Measurements from ENCODE around the gene TRIM24.
A peak's percentile ranks its signal among the peaks of the same experiment; 100 is the strongest.
"Not testable (repeated sequence)": the region's sequence is repeated elsewhere in the genome, so short reads cannot be mapped to it uniquely, and the experiment has no call there.

TRIM24 gene

GRCh38 chr7:138460176-138460648, at the start of gene TRIM24:
TRIM24 (plus strand) TSS chr7:138460259; CDS start chr7:138460549, 290 bp downstream.
- DNase-seq = peak in 1 of 2 donors; percentile 97

DNA sequence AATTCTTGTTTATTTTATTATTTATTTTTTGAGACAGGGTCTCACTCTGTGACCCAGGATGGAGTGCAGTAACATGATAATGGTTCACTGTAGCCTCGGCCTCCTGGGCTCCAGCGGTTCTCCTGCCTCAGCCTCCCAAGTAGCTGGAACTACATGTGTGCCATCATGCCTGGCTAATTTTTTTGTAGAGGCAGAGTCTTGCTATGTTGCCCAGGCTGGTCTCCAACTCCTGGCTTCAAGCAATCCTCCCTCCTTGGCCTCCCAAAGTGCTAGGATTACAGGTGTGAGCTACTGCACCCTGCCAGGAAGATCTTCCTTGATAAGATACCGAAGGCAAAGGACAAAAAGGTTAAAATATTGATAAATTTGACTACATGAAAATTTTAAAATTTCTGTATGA, 48.0 kb upstream of the TRIM24 start:
- DNase-seq = not testable (repeated sequence)

DNA sequence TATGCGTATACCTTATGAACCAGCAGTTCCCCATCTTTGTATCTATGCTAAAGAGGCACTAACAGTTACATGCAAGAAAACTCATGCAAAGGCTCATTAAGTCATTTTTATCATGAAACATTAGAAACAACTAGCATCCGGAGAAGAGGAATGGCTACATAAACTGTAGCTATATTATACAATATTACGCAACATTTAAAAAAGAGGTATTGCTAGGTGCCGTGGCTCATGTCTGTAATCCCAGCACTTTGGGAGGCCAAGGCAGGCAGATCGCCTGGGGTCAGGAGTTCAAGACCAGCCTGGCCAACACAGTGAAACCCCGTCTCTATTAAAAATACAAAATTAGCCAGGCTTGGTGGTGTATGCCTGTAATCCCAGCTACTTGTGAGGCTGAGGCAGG, 47.1 kb upstream of the TRIM24 start:
- DNase-seq = not testable (repeated sequence)

- DNase-seq = no peak
These were observed 42.9 kb upstream of the TRIM24 start for GRCh38 chr7:138417078-138417700.

DNA sequence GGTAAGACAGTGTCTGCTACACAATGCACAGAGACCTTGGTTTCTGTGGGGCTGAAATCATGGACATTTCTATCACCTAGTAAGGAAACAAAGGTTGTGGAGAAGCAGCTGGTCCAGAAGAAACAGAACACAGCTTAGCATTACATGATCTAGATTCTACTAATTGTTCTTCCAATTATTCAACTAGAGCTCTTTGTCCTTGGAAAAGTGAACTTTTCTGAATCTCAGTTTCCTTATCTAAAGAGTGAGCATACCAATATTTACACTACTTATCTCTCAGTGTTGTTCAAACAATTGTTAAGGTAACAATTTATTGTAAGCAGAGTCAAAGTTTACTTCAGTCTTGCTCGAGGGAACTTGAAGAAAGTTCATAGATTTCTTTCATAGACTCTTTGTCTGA, 42.3 kb upstream of the TRIM24 start:
- DNase-seq = no peak

GRCh38 chr7:138418403-138418802, 41.7 kb upstream of the TRIM24 start:
- DNase-seq = not testable (repeated sequence)

DNA sequence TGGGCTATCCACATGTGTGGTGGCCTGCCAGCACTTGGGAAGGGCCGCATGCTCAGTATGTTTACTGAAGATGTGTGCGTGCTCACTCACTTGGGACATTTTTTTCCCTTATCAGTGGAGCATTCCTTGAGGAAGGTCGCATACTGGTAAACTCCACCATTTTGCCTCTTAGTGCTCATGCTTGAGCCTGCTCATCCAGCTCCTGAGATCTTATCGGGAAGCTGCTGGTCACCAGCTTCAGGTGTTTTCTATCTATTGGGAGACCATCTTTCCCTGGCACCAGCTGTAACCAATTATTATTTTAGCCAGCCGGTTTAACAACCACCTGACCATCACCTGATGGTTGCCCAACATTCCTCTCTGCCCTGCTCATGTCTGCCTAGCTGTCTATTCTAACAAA, 35.0 kb upstream of the TRIM24 start:
- DNase-seq = no peak

- DNase-seq = no peak
These were observed 30.3 kb upstream of the TRIM24 start for GRCh38 chr7:138429577-138430250.

GRCh38 chr7:138431517-138431916, 28.5 kb upstream of the TRIM24 start:
- DNase-seq = no peak

- no peak for DNase-seq
These were observed 26.2 kb upstream of the TRIM24 start for GRCh38 chr7:138433583-138434443.

GRCh38 chr7:138434597-138435019, 25.5 kb upstream of the TRIM24 start:
- no peak for DNase-seq

DNA sequence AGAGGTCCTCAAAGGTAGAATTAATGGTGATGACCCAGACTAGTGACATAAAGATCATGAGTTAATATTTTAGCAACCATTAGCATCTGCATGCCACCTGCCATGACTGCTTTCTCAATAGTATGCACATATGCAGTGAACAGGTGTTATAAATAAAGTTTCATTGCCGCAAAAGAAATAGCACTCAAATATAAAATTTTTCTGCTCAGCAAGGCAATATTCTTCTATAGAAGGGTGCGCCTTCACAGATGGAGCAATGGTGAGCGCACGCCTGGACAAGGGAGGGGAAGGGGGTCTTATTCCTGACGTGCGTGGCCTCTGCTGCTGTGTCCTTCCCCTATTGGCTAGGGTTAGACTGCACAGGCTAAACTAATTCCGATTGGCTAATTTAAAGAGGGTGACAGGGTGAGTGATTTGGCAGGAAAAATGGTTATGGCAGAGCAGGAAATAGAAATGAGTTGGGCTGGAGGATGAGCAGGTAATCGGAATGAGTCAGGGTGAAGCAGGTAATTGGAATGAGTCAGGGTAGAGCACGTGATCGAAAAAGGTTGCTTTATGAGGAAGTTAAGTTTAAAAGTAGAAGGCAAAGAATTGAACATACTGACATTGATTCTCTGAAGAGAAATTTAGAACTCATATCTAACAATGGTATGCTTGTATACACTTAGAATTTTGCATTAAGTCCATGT, 24.7 kb upstream of the TRIM24 start:
- DNase-seq = no peak

GRCh38 chr7:138436388-138436787, 23.7 kb upstream of the TRIM24 start:
- DNase-seq = no peak

- no peak for DNase-seq
These were observed 19.6 kb upstream of the TRIM24 start for GRCh38 chr7:138440460-138440859.

DNA sequence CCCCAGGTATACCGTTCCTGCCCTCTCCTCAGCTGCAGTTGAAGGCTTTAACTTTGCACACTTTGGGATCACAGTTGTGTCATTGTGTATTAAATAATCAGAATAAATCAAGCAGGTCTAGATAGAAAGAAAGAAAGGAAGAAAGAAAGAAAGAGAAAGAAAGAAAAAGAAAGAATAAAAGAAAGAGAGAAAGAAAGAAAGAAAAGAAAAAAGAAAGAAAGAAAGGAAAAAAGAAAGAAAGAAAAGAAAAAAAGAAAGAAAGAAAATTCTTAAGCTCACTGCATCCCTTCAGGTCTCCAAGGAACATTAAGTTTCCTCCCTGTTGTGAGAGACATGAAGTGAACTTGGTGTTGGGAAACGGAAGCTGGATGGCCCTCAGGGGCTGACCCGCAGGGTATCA, 17.2 kb upstream of the TRIM24 start:
- no peak for DNase-seq

GRCh38 chr7:138449580-138449979, 10.5 kb upstream of the TRIM24 start:
- DNase-seq = peak; percentile 19 to 36

DNA sequence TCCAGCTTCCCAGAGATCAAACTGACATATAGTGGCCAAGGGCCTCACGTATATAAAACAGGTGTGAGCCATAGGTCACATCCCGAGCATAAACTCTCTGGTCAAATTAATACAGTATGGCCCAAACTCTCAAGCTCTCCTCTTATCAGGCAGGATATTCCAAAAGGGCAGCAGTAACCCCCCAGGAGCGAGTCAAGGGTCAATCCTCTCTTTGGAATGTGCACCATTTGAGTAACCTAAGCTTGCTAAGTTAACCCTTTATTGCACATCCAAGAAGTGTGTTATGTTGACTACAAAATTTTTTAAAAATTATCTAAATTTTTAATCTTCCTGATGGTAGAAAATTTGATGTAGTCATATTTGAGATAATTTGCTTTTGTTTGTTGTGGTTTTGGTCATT, 4.5 kb upstream of the TRIM24 start:
- no peak for DNase-seq

DNA sequence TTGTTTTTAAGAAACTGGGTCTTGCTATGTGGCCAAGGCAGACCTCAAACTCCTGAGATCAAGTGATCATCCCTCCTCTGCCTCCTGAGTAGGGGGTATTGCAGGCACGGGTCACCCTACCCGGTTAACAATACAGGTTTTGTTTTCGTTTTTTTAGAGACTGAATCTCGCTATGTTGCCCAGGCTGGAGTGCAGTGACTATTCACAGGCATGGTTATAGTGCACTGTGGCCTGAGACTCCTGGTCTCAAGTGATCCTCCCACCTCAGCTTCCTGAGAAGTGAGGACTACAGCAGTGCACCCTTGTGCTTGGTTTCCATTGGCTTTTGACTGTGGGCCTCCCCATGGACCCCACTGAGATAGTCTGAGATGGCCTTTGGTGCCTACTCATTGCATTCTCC, 3.8 kb upstream of the TRIM24 start:
- DNase-seq = no peak

GRCh38 chr7:138458576-138459412, 1.3 kb upstream of the TRIM24 start:
- no peak for DNase-seq

DNA sequence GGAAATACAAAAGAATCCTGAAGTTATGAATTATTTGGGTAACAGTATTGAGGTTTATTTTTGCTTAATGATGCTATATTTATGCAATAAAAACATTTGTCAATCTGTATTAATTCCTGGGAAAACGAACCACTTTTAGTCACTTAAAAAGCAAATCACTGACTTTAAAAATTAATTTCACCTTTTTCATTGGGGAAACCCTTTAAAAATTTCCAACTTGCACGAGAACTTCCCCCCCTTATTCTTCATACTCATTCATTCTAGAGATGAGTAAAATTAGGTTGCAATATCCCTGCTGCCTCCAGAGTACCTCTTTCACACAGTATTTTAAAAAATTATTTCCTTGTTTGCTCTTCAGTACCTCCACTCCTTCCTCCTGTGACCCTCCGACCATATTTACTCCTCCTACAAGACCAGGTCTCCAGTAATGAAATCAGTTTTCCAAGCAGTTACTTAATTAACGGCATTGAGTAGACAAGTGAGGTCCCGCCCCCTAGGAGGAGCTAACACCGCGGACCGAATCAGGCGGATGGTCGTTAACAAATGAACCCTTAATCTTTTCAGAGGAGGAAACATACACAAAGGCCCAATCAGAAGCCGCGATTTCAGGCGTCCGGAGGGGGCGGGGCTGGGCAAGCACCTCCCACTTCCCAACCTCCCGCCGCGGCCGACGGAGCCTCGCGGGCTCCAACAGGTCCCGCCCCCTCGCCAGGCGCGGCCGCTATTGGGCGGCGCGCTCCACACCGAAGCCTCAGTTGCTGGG, 465 bp upstream of the TRIM24 start:
- peak in 1 of 2 donors; percentile 98 for DNase-seq

All from CD4-positive, alpha-beta T cell treated with Interleukin-4 for 1 hour (primary cell).